A549 (cell line): ENCODE results near the gene IL4. TPM values are rescaled to one million over a fixed set of nuclear protein-coding genes. Genes with fewer than 3 reads are reported as not detected.
A peak's percentile ranks its signal among the peaks of the same experiment; 100 is the strongest.

ENCODE experiments used
- ATAC-seq, 2 experiments: fragments of 200-7000 bp in 1 of 2; fragments of >200 bp in 1 of 2; cut with Nextera tagmentation in 1 of 2; cut with Tn5 transposase in 1 of 2; 3 replicates each; pipeline versions ENCODE4 v1.8.0 to v1.9.1; 2018 to 2020; ENCODE audit warnings: mild to moderate bottlenecking in 1 of 2, moderate library complexity in 1 of 2
- CTCF ChIA-PET: fragments of 300-600 bp; sonication (Branson Sonifier 250); formaldehyde crosslinking; extraction: SDS; loops from one replicate; lab custom pipeline; 2021; ENCODE audit warnings: antibody characterized with exemption, inconsistent platforms; lab: Yijun Ruan, JAX
- POLR2A ChIA-PET: fragments of 350-600 bp; formaldehyde crosslinking; extraction: SDS; loops from one replicate; lab custom pipeline; 2021; ENCODE audit warnings: antibody characterized with exemption, inconsistent platforms; lab: Yijun Ruan, JAX
- DNase-seq, 2 experiments: peaks; one replicate each; pipeline versions ENCODE4 v3.0.0 to v3.0.0-alpha.2; 2011 to 2016; ENCODE audit warnings: low read depth in 1 of 2, low spot score in 1 of 2
- FAIRE-seq: peaks from 2 replicates; lab custom pipeline; 2011; peaks lifted over from hg19 to GRCh38; lab: Jason Lieb, UNC
- H3K27ac ChIP-seq, 2 experiments: fragments of >200 bp; sonication (Bioruptor Twin); formaldehyde crosslinking; 3 replicates each; pipeline ENCODE4 v1.5.1; 2016 to 2017
- H3K4me1 ChIP-seq: fragments of >200 bp; sonication (Bioruptor Twin); formaldehyde crosslinking; 3 replicates; pipeline ENCODE4 v1.6.1; 2016
- H3K4me2 ChIP-seq: fragments of >200 bp; sonication (Bioruptor Twin); formaldehyde crosslinking; 3 replicates; pipeline ENCODE4 v1.6.1; 2016
- H3K4me3 ChIP-seq: fragments of >200 bp; sonication (Bioruptor Twin); formaldehyde crosslinking; 3 replicates; pipeline ENCODE4 v1.5.1; 2016
- H3K9me3 ChIP-seq: fragments of >200 bp; sonication (Bioruptor Twin); formaldehyde crosslinking; 3 replicates; pipeline ENCODE4 v1.6.1; 2016
- BHLHE40 ChIP-seq: IDR thresholded peaks from 2 replicates; pipeline ENCODE4 v1.6.1; 2012; ENCODE audit warnings: low read depth, low read length, inconsistent platforms
- CBX2 ChIP-seq: fragments of 200-600 bp; sonication (generic); IDR thresholded peaks from 2 replicates; pipeline ENCODE4 v1.6.1; 2016; ENCODE audit warnings: low read depth, mild to moderate bottlenecking, borderline replicate concordance
- CEBPB ChIP-seq, 2 experiments: fragments of >200 bp in 1 of 2; sonication (Bioruptor Twin) in 1 of 2; formaldehyde crosslinking in 1 of 2; IDR thresholded peaks; 2 replicates each; pipeline ENCODE4 v1.6.1; 2012 to 2016
- EHF ChIP-seq: fragments of 250-450 bp; sonication (Bioruptor Pico); IDR thresholded peaks from 2 replicates; pipeline ENCODE4 v1.5.0; 2020; ENCODE audit warnings: mild to moderate bottlenecking
- EHMT2 ChIP-seq: fragments of 200-600 bp; sonication (generic); IDR thresholded peaks from 2 replicates; pipeline ENCODE4 v1.6.1; 2016; ENCODE audit warnings: antibody characterized with exemption, low read depth, mild to moderate bottlenecking, moderate library complexity
- ESRRA ChIP-seq: fragments of 150-350 bp; IDR thresholded peaks from 2 replicates; pipeline ENCODE4 v1.6.1; 2014; ENCODE audit warnings: mild to moderate bottlenecking, low read length, borderline replicate concordance
- FOSB ChIP-seq: fragments of 250-450 bp; sonication (Bioruptor Pico); IDR thresholded peaks from 2 replicates; pipeline ENCODE4 v1.5.0; 2020; ENCODE audit warnings: mild to moderate bottlenecking, moderate library complexity
- GATA3 ChIP-seq: IDR thresholded peaks from 2 replicates; pipeline ENCODE4 v1.6.1; 2012; ENCODE audit warnings: borderline replicate concordance
- HEYL ChIP-seq: fragments of 250-450 bp; sonication (Bioruptor Pico); IDR thresholded peaks from 2 replicates; pipeline ENCODE4 v1.8.0; 2021; ENCODE audit warnings: mild to moderate bottlenecking, moderate library complexity
- JUNB ChIP-seq: fragments of >200 bp; sonication (Bioruptor Twin); formaldehyde crosslinking; IDR thresholded peaks from 2 replicates; pipeline ENCODE4 v1.6.1; 2016
- MAFK ChIP-seq: fragments of 450-650 bp; IDR thresholded peaks from 2 replicates; pipeline ENCODE4 v1.6.1; 2014; ENCODE audit not compliant: partially characterized antibody
- NFE2L2 ChIP-seq: fragments of 150-350 bp; conservative IDR thresholded peaks from 2 replicates; pipeline ENCODE4 v1.6.1; 2014; ENCODE audit warnings: low read length
- NPAS2 ChIP-seq: fragments of 250-450 bp; sonication (Bioruptor Pico); IDR thresholded peaks from 2 replicates; pipeline ENCODE4 v1.8.0; 2022; ENCODE audit warnings: mild to moderate bottlenecking, moderate library complexity, borderline replicate concordance
- POLR2A ChIP-seq: IDR thresholded peaks from 2 replicates; pipeline ENCODE4 v1.6.1; 2012; ENCODE audit warnings: mild to moderate bottlenecking, low read length
- POLR2AphosphoS2 ChIP-seq: conservative IDR thresholded peaks from 2 replicates; pipeline ENCODE4 v1.6.1; 2012; ENCODE audit warnings: low read length, improper control_type of control experiment, inconsistent platforms
- RARB ChIP-seq: fragments of 250-450 bp; sonication (Bioruptor Pico); IDR thresholded peaks from 2 replicates; pipeline ENCODE4 v1.8.0; 2021; ENCODE audit warnings: mild to moderate bottlenecking, moderate library complexity
- RCOR1 ChIP-seq: fragments of 150-350 bp; IDR thresholded peaks from 2 replicates; pipeline ENCODE4 v1.6.1; 2014; ENCODE audit warnings: antibody characterized with exemption, low read length, low read depth
- RNF2 ChIP-seq: fragments of 200-600 bp; sonication (generic); IDR thresholded peaks from 2 replicates; pipeline ENCODE4 v1.6.1; 2016; ENCODE audit warnings: low read depth, mild to moderate bottlenecking, antibody characterized with exemption, moderate library complexity, borderline replicate concordance
- TFCP2L1 ChIP-seq: fragments of 250-450 bp; sonication (Bioruptor Pico); IDR thresholded peaks from 2 replicates; pipeline ENCODE4 v1.5.0; 2021; ENCODE audit warnings: mild to moderate bottlenecking
- TP53 ChIP-seq: fragments of 250-450 bp; sonication (Bioruptor Pico); IDR thresholded peaks from 2 replicates; pipeline ENCODE4 v1.5.0; 2021; ENCODE audit warnings: mild to moderate bottlenecking, moderate library complexity
- ZFP36 ChIP-seq: fragments of 450-650 bp; IDR thresholded peaks from 2 replicates; pipeline ENCODE4 v1.6.1; 2014; ENCODE audit warnings: borderline replicate concordance; ENCODE audit not compliant: partially characterized antibody
- ZSCAN20 ChIP-seq: fragments of 250-450 bp; sonication (Bioruptor Pico); IDR thresholded peaks from 2 replicates; pipeline ENCODE4 v1.8.0; 2022; ENCODE audit warnings: mild to moderate bottlenecking, moderate library complexity
- WGBS: methylation state at CpG from one replicate; pipeline ENCODE4 v1.1.6; 2017; ENCODE audit errors: missing lambda C conversion rate; 5-methylcytosine and 5-hydroxymethylcytosine counted together
- polyA minus RNA-seq: library from RNA; depleted of rRNA, polyadenylated mRNA; stranded (reverse); fragments of >200 nt; gene quantifications from 2 replicates; pipeline ENCODE4 v1.2.3, GENCODE V29; 2011; rRNA and poly(A)+ RNA removed
- polyA plus RNA-seq, 4 experiments: library from polyadenylated mRNA; depleted of rRNA in 3 of 4; stranded (reverse); fragments of >200 nt; fragmentation: RNase III in 1 of 4; extraction: RNeasy Plus Mini Kit Qiagen cat#74134 plus additional on column Dnase treatment in 1 of 4; gene quantifications; 2 replicates in 3 of 4; 3 replicates in 1 of 4; pipeline ENCODE4 v1.2.3, GENCODE V29; 2011 to 2017
- TF ChIP-seq, protein P1 (sequence below): fragments of >200 bp; sonication (Bioruptor Twin); formaldehyde crosslinking; IDR thresholded peaks from 2 replicates; pipeline ENCODE4 v1.6.1; 2016
- TF ChIP-seq, protein P2 (sequence below): fragments of 200-600 bp; sonication (generic); IDR thresholded peaks from 2 replicates; pipeline ENCODE4 v1.6.1; 2016; ENCODE audit warnings: antibody characterized with exemption, mild to moderate bottlenecking, moderate library complexity
- TF ChIP-seq, protein P3 (sequence below): IDR thresholded peaks from 2 replicates; pipeline ENCODE4 v1.6.1; 2012
- TF ChIP-seq, protein P4 (sequence below): fragments of 250-450 bp; sonication (Bioruptor Pico); IDR thresholded peaks from 2 replicates; pipeline ENCODE4 v1.5.0; 2021; ENCODE audit warnings: mild to moderate bottlenecking, moderate library complexity, borderline replicate concordance
- TF ChIP-seq, protein P5 (sequence below): fragments of 250-450 bp; sonication (Bioruptor Pico); IDR thresholded peaks from 2 replicates; pipeline ENCODE4 v1.5.0; 2020; ENCODE audit warnings: low read depth, mild to moderate bottlenecking, moderate library complexity

Gene IL4
- polyA plus RNA-seq (2011; rRNA removed) (not detected in 2 replicates), polyA plus RNA-seq (2017; fragmentation: RNase III; extraction: RNeasy Plus Mini Kit Qiagen cat#74134 plus additional on column Dnase treatment) (not detected in 3 replicates), polyA minus RNA-seq (not detected in 2 replicates)
- polyA plus RNA-seq (2012; cell fraction: cytosol; rRNA removed): not detected in 2 replicates
- polyA plus RNA-seq (2012; cell fraction: nucleus; rRNA removed): not detected in 2 replicates

DNA sequence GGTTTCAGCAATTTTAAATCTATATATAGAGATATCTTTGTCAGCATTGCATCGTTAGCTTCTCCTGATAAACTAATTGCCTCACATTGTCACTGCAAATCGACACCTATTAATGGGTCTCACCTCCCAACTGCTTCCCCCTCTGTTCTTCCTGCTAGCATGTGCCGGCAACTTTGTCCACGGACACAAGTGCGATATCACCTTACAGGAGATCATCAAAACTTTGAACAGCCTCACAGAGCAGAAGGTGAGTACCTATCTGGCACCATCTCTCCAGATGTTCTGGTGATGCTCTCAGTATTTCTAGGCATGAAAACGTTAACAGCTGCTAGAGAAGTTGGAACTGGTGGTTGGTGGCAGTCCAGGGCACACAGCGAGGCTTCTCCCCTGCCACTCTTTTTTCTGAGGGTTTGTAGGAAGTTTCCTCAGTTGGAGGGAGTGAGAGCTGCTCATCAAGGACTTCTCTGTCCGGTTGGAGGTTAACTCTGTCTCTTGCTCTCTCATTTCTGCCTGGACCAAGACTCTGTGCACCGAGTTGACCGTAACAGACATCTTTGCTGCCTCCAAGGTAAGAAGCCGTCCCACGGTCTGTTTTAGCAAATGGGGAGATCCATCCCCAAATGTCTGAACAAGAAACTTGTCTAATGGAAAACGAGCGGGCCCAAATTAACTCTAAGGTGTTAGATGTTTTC, at the start of gene IL4:
Gene IL4, plus strand, starts transcription at position 51 of the 692 bp plus-strand sequence. Its CDS starts 62 bp downstream, at position 113.
- ATAC-seq (no peak), DNase-seq (no peak), FAIRE-seq (no peak)
- H3K4me3 ChIP-seq: no peak within 1 kb of the TSS
- ChIA-PET CTCF (interaction anchor here (1.0 to 1.8 kb wide), 4 partner anchors 10 to 155 kb away, joined by 3 to 7 read pairs (median 3); no protein-coding TSS in a partner anchor), POLR2A (no interaction called here)
- H3K9me3 ChIP-seq: no peaks in the 10 kb centered on the region
- TF ChIP-seq, protein P1, sequence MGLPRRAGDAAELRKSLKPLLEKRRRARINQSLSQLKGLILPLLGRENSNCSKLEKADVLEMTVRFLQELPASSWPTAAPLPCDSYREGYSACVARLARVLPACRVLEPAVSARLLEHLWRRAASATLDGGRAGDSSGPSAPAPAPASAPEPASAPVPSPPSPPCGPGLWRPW: no peak
- TF ChIP-seq POLR2AphosphoS2 (no peak), POLR2A (no peak), ZFP36 (no peak), CBX2 (no peak), MAFK (no peak), EHF (CRISPR knock-in tag) (no peak), RNF2 (no peak), HEYL (CRISPR knock-in tag) (no peak), JUNB (no peak), ESRRA (no peak), RARB (no peak), GATA3 (no peak), RCOR1 (no peak), FOSB (no peak)
- TF ChIP-seq, protein P2, sequence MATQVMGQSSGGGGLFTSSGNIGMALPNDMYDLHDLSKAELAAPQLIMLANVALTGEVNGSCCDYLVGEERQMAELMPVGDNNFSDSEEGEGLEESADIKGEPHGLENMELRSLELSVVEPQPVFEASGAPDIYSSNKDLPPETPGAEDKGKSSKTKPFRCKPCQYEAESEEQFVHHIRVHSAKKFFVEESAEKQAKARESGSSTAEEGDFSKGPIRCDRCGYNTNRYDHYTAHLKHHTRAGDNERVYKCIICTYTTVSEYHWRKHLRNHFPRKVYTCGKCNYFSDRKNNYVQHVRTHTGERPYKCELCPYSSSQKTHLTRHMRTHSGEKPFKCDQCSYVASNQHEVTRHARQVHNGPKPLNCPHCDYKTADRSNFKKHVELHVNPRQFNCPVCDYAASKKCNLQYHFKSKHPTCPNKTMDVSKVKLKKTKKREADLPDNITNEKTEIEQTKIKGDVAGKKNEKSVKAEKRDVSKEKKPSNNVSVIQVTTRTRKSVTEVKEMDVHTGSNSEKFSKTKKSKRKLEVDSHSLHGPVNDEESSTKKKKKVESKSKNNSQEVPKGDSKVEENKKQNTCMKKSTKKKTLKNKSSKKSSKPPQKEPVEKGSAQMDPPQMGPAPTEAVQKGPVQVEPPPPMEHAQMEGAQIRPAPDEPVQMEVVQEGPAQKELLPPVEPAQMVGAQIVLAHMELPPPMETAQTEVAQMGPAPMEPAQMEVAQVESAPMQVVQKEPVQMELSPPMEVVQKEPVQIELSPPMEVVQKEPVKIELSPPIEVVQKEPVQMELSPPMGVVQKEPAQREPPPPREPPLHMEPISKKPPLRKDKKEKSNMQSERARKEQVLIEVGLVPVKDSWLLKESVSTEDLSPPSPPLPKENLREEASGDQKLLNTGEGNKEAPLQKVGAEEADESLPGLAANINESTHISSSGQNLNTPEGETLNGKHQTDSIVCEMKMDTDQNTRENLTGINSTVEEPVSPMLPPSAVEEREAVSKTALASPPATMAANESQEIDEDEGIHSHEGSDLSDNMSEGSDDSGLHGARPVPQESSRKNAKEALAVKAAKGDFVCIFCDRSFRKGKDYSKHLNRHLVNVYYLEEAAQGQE: no peak
- TF ChIP-seq, protein P3, sequence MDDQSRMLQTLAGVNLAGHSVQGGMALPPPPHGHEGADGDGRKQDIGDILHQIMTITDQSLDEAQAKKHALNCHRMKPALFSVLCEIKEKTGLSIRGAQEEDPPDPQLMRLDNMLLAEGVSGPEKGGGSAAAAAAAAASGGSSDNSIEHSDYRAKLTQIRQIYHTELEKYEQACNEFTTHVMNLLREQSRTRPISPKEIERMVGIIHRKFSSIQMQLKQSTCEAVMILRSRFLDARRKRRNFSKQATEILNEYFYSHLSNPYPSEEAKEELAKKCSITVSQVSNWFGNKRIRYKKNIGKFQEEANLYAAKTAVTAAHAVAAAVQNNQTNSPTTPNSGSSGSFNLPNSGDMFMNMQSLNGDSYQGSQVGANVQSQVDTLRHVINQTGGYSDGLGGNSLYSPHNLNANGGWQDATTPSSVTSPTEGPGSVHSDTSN: no peak
- WGBS: 84% methylated on average over 14 of the region's 14 CpGs
- H3K4me2 ChIP-seq: peak within 1 kb of the TSS; percentile 54
- peaks cover 32% of the 10 kb centered on the region for H3K4me1 ChIP-seq
- H3K27ac ChIP-seq: peak within 1 kb of the TSS in 1 of 2 experiments; percentile 48; a peak in 3 of 6 replicates

DNA sequence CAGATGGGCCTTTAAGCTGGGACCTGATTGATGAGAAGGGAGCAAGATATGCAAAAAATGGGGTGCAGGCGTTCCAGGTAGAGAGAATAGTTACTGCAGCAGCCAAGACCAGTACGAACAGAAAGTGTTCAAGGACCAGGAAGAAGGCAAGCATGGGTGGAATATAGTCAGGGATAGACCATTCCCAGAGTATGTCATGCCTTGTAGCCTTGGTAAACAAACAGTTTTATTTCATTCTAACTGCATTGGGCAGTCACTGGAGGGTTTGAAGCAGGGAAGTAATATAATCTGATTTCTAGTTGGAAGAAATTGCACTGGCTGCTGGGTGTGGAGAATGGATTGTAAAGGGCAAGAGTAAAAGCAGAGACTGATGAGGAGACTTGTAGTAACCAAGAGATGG, 46.3 kb upstream of the IL4 start:
- Histone ChIP-seq H3K4me1 (peaks cover 3% of the 10 kb centered on the region; the same call in 1 of the 3 replicates), H3K9me3 (no peaks in the 10 kb centered on the region), H3K27ac (no peak overlapping the region), H3K4me3 (no peak overlapping the region), H3K4me2 (no peak overlapping the region)
- no peak for TF ChIP-seq EHMT2
- TF ChIP-seq, protein P4, sequence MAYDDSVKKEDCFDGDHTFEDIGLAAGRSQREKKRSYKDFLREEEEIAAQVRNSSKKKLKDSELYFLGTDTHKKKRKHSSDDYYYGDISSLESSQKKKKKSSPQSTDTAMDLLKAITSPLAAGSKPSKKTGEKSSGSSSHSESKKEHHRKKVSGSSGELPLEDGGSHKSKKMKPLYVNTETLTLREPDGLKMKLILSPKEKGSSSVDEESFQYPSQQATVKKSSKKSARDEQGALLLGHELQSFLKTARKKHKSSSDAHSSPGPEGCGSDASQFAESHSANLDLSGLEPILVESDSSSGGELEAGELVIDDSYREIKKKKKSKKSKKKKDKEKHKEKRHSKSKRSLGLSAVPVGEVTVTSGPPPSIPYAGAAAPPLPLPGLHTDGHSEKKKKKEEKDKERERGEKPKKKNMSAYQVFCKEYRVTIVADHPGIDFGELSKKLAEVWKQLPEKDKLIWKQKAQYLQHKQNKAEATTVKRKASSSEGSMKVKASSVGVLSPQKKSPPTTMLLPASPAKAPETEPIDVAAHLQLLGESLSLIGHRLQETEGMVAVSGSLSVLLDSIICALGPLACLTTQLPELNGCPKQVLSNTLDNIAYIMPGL: no peak
- TF ChIP-seq HEYL (CRISPR knock-in tag): no peak
- TF ChIP-seq, protein P5, sequence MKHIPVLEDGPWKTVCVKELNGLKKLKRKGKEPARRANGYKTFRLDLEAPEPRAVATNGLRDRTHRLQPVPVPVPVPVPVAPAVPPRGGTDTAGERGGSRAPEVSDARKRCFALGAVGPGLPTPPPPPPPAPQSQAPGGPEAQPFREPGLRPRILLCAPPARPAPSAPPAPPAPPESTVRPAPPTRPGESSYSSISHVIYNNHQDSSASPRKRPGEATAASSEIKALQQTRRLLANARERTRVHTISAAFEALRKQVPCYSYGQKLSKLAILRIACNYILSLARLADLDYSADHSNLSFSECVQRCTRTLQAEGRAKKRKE: no peak
- TF ChIP-seq ZFP36: no peak
- TF ChIP-seq NFE2L2: no peak
- no peak for TF ChIP-seq ZSCAN20 (CRISPR knock-in tag)
- TF ChIP-seq CEBPB (IDR thresholded peaks at IDR 0.05): no peak
- no peak for TF ChIP-seq EHF (CRISPR knock-in tag)
- TF ChIP-seq TP53 (CRISPR knock-in tag): no peak
- TF ChIP-seq BHLHE40: no peak
- no peak for TF ChIP-seq TFCP2L1 (CRISPR knock-in tag)
- no peak for TF ChIP-seq NPAS2 (CRISPR knock-in tag)
- no peak for DNase-seq
- CTCF ChIA-PET: interaction anchor here (1.7 kb wide), 1 partner anchor 11 kb away, joined by 4 read pairs; no protein-coding TSS in a partner anchor
- no peak for ATAC-seq
- WGBS: 96% methylated on average over 2 of the region's 2 CpGs
- POLR2A ChIA-PET: no interaction called here
- no peak for FAIRE-seq
